ENCODE measurements around the gene FALEC.
A peak's percentile ranks its signal among the peaks of the same experiment; 100 is the strongest.

Gene FALEC

DNA sequence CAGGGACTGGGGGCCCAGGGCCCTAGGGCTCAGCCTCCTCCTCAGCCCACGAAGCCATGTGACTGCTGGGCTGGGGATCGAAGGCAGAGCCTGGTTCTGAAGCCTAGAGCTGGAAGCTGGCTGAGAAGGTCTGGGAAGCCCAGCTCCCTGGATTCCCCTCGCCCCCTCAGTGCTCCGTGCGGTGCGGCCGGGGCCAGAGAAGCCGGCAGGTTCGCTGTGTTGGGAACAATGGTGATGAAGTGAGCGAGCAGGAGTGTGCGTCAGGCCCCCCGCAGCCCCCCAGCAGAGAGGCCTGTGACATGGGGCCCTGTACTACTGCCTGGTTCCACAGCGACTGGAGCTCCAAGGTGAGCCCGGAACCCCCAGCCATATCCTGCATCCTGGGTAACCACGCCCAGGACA is 42.8 kb downstream of the FALEC start:
- no peak for TF ChIP-seq POLR2AphosphoS5 (IDR thresholded peaks at IDR 0.05; ENCODE audit: low read depth, low read length)
- no peak for TF ChIP-seq SIN3A (IDR thresholded peaks at IDR 0.05; ENCODE audit: borderline replicate concordance, insufficient read depth, low read length)
- TF ChIP-seq TAF1 (IDR thresholded peaks at IDR 0.05; ENCODE audit: borderline replicate concordance, insufficient read depth, low read length), result no peak
- TF ChIP-seq REST (IDR thresholded peaks at IDR 0.05; ENCODE audit: insufficient read depth in 1 of 2, low read depth in 2 of 2, low read length in 2 of 2), result no peak
- no peak for TF ChIP-seq FOXP2 (optimal IDR thresholded peaks at IDR 0.05; ENCODE audit: borderline replicate concordance, extremely low read depth, extremely low read length, insufficient read depth)

GRCh38 chr1:150558761-150559655 is 43.5 kb downstream of the FALEC start:
- TF ChIP-seq REST (IDR thresholded peaks at IDR 0.05; ENCODE audit: insufficient read depth in 1 of 2, low read depth in 2 of 2, low read length in 2 of 2) (peak; percentile 54 to 65; a peak in 3 of 4 replicates), SIN3A (IDR thresholded peaks at IDR 0.05; ENCODE audit: borderline replicate concordance, insufficient read depth, low read length) (no peak)

GRCh38 chr1:150559656-150560010 is 44.1 kb downstream of the FALEC start:
- TF ChIP-seq REST (IDR thresholded peaks at IDR 0.05; ENCODE audit: insufficient read depth in 1 of 2, low read depth in 2 of 2, low read length in 2 of 2) (no peak), TAF1 (IDR thresholded peaks at IDR 0.05; ENCODE audit: borderline replicate concordance, insufficient read depth, low read length) (no peak), FOXP2 (optimal IDR thresholded peaks at IDR 0.05; ENCODE audit: borderline replicate concordance, extremely low read depth, extremely low read length, insufficient read depth) (no peak), POLR2AphosphoS5 (IDR thresholded peaks at IDR 0.05; ENCODE audit: low read depth, low read length) (no peak), SIN3A (IDR thresholded peaks at IDR 0.05; ENCODE audit: borderline replicate concordance, insufficient read depth, low read length) (no peak)

GRCh38 chr1:150560011-150560438 is 44.5 kb downstream of the FALEC start:
- TF ChIP-seq FOXP2 (optimal IDR thresholded peaks at IDR 0.05; ENCODE audit: borderline replicate concordance, extremely low read depth, extremely low read length, insufficient read depth) (no peak), POLR2AphosphoS5 (IDR thresholded peaks at IDR 0.05; ENCODE audit: low read depth, low read length) (no peak), SIN3A (IDR thresholded peaks at IDR 0.05; ENCODE audit: borderline replicate concordance, insufficient read depth, low read length) (no peak), REST (IDR thresholded peaks at IDR 0.05; ENCODE audit: insufficient read depth in 1 of 2, low read depth in 2 of 2, low read length in 2 of 2) (no peak), TAF1 (IDR thresholded peaks at IDR 0.05; ENCODE audit: borderline replicate concordance, insufficient read depth, low read length) (no peak)

All from PFSK-1 (cell line).